Measurements from ENCODE around the gene CTBP2. TPM values are rescaled to one million over a fixed set of nuclear protein-coding genes. Genes with fewer than 3 reads are reported as not detected.

The CTBP2 gene
- total RNA-seq, 1 donor from 2014 or later, result 90.6 TPM

DNA sequence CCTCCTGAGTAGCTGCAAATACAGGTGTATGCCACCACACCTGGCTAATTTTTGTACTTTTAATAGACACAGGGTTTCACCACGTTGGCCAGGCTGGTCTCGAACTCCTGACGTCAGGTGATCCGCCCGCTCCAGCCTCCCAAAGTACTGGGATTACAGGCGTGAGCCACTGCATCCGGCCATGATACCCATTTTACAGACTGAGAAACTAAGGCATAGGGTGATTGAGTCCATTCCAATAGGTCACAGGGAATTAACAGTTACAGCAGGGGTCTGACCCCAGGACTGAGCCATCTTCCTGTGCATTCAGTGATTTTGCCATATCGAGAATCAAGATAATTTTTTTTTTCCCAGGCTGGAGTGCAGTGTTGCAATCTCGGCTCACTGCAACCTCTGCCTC, 12.3 kb upstream of the CTBP2 start:
- H3K4me3 Mint-ChIP-seq (ENCODE audit: unreplicated experiment), result no peak overlapping the region
- H3K9me3 Mint-ChIP-seq (ENCODE audit: low read depth), result no peaks in the 10 kb centered on the region
- peaks cover 10% of the 10 kb centered on the region for H3K27me3 Mint-ChIP-seq (ENCODE audit: low read depth)
- no peak for DNase-seq (ENCODE audit: low spot score)
- no peaks in the 10 kb centered on the region for H3K36me3 Mint-ChIP-seq (ENCODE audit: low read depth)
- TF ChIP-seq, protein P1, sequence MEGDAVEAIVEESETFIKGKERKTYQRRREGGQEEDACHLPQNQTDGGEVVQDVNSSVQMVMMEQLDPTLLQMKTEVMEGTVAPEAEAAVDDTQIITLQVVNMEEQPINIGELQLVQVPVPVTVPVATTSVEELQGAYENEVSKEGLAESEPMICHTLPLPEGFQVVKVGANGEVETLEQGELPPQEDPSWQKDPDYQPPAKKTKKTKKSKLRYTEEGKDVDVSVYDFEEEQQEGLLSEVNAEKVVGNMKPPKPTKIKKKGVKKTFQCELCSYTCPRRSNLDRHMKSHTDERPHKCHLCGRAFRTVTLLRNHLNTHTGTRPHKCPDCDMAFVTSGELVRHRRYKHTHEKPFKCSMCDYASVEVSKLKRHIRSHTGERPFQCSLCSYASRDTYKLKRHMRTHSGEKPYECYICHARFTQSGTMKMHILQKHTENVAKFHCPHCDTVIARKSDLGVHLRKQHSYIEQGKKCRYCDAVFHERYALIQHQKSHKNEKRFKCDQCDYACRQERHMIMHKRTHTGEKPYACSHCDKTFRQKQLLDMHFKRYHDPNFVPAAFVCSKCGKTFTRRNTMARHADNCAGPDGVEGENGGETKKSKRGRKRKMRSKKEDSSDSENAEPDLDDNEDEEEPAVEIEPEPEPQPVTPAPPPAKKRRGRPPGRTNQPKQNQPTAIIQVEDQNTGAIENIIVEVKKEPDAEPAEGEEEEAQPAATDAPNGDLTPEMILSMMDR (IDR thresholded peaks at IDR 0.05), result no peak
- H3K4me1 Mint-ChIP-seq (ENCODE audit: low read depth), result peaks cover 3% of the 10 kb centered on the region
- no peak overlapping the region for H3K27ac Mint-ChIP-seq (ENCODE audit: unreplicated experiment)

DNA sequence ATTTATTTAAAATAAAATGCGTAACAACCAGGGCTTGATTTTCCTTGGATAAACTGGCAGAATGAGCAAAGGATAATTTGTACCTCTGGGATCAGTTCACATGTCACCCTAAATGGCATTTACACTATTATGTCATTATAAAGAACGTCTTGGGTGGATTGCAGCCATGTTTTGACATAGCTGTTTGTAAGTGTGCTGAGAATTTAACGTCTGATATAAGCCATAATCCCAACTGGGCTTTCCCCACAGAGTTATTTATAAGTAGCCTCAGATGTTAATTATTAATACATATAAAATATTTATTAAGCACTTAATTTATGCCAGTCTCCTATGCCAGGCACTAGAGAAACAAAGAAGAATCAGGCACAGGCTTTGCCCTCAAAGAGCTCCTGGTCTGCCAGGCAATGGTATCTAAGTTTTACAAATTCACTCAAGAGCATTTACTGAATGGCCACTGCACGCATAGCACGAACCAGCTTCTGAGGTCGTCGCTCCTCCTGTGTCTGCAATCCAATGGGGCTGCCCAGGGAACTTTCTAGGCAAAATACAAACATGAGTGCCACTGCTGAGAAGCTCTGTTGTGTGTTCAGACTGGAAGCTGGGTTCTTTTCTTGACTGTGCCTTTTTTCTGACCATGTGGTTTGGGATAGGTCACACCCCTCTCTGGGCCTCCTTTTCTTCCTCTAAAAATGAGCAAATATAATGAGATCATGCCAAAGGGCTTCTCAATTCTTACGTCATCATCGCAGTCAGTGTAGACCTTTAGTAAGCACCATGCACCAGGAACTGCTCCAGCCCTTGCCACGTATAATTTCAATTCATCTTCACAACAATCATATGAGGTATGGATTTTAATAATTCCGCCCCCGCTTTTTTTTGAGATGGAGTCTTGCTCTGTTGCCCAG, 11.3 kb upstream of the CTBP2 start:
- no peak for DNase-seq (ENCODE audit: low spot score)
- TF ChIP-seq, protein P1 (IDR thresholded peaks at IDR 0.05), result no peak
- no peak overlapping the region for H3K27ac Mint-ChIP-seq (ENCODE audit: unreplicated experiment)
- no peaks in the 10 kb centered on the region for H3K36me3 Mint-ChIP-seq (ENCODE audit: low read depth)
- no peak overlapping the region for H3K4me3 Mint-ChIP-seq (ENCODE audit: unreplicated experiment)
- peaks cover 3% of the 10 kb centered on the region for H3K4me1 Mint-ChIP-seq (ENCODE audit: low read depth)
- peaks cover 10% of the 10 kb centered on the region for H3K27me3 Mint-ChIP-seq (ENCODE audit: low read depth)
- H3K9me3 Mint-ChIP-seq (ENCODE audit: low read depth), result no peaks in the 10 kb centered on the region

DNA sequence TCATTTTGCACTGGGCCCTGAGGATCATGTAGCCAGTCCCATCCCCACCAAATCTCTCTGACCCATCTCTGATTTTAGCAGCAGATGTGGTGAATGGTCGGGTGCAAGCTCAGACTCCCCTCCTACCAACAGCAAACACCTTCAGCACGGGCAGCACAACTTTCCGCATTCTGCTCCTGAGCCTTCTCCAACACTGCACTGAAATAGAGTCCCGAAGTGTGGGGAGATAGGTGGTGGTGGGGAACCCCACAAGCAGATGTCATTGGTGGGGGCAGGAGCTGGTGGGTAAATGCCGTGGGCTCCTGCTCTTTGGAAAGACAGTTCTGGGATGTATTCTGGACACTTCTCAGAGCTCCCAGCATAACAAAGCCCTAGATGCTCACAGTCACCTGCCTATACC, 9.6 kb upstream of the CTBP2 start:
- no peak for DNase-seq (ENCODE audit: low spot score)
- no peaks in the 10 kb centered on the region for H3K9me3 Mint-ChIP-seq (ENCODE audit: low read depth)
- TF ChIP-seq, protein P1 (IDR thresholded peaks at IDR 0.05), result no peak
- peaks cover 8% of the 10 kb centered on the region for H3K27me3 Mint-ChIP-seq (ENCODE audit: low read depth)
- no peak overlapping the region for H3K4me3 Mint-ChIP-seq (ENCODE audit: unreplicated experiment)
- no peak overlapping the region for H3K27ac Mint-ChIP-seq (ENCODE audit: unreplicated experiment)
- H3K4me1 Mint-ChIP-seq (ENCODE audit: low read depth), result peaks cover 3% of the 10 kb centered on the region
- no peaks in the 10 kb centered on the region for H3K36me3 Mint-ChIP-seq (ENCODE audit: low read depth)

DNA sequence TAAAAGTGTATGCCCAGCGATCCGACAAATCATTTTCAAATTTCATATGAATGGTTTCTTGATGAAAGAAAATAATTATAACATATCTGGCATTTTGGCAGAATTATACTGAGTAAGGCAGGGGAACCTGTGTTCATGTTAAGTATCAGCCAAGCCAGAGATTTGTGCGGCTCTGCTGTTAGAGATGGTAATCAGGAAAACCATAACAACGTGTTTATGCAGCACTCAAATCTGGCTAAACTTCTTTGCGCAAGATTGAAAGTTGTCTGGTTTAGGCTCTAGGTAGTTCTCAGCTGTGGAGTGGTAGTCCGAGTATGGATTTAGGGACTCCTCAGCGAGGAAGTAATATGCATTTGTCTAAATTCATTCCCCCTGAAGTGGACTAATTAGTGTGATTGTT, 8.9 kb upstream of the CTBP2 start:
- no peaks in the 10 kb centered on the region for H3K36me3 Mint-ChIP-seq (ENCODE audit: low read depth)

DNA sequence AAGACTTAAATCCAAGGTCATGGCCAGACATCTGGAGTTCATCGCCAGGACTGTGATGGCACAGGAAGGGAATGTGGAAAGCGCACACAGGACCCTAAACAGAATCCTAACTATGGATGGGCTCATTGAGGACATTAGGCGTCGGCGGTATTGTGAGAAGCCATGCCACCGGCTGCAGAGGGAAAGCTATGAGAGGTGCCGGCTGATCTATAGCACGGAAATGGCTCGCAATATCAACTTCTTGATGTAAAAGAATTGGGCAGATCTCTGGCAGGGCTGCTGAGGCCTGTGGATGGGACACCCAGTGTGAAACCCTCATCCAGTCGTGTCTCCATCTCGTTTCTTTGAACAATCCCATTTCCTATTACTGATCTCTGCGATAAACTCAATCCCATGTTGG, 6.3 kb upstream of the CTBP2 start:
- TF ChIP-seq, protein P1 (IDR thresholded peaks at IDR 0.05), result no peak
- no peak overlapping the region for H3K27ac Mint-ChIP-seq (ENCODE audit: unreplicated experiment)
- DNase-seq (ENCODE audit: low spot score), result no peak
- no peaks in the 10 kb centered on the region for H3K36me3 Mint-ChIP-seq (ENCODE audit: low read depth)
- H3K4me1 Mint-ChIP-seq (ENCODE audit: low read depth), result no peaks in the 10 kb centered on the region
- H3K4me3 Mint-ChIP-seq (ENCODE audit: unreplicated experiment), result no peak overlapping the region
- no peaks in the 10 kb centered on the region for H3K9me3 Mint-ChIP-seq (ENCODE audit: low read depth)
- H3K27me3 Mint-ChIP-seq (ENCODE audit: low read depth), result peaks cover 3% of the 10 kb centered on the region

More for the DNA sequence above, 8.9 kb upstream of the CTBP2 start:
- H3K9me3 Mint-ChIP-seq (ENCODE audit: low read depth), result no peaks in the 10 kb centered on the region
- TF ChIP-seq, protein P1 (IDR thresholded peaks at IDR 0.05), result no peak
- H3K27me3 Mint-ChIP-seq (ENCODE audit: low read depth), result peaks cover 5% of the 10 kb centered on the region
- no peak overlapping the region for H3K27ac Mint-ChIP-seq (ENCODE audit: unreplicated experiment)
- DNase-seq (ENCODE audit: low spot score), result no peak
- H3K4me3 Mint-ChIP-seq (ENCODE audit: unreplicated experiment), result no peak overlapping the region
- H3K4me1 Mint-ChIP-seq (ENCODE audit: low read depth), result peaks cover 2% of the 10 kb centered on the region
